Esophagus (tissue), 2 donors: ENCODE measurements around the gene MPST. TPM values are rescaled to one million over a fixed set of nuclear protein-coding genes. Genes with fewer than 3 reads are reported as not detected.
A peak's percentile ranks its signal among the peaks of the same experiment; 100 is the strongest.

Source experiments
- H3K27ac ChIP-seq, 2 donors: one replicate each; pipeline ENCODE4 v1.5.1; 2013; ENCODE audit warnings: low read depth in 2 of 2, mild to moderate bottlenecking in 2 of 2, inconsistent platforms in 1 of 2, low read length in 1 of 2, moderate library complexity in 1 of 2
- H3K27me3 ChIP-seq, 2 donors: one replicate each; pipeline ENCODE4 v1.6.1; 2013; ENCODE audit warnings: low read length in 2 of 2, control low read depth in 1 of 2, mild to moderate bottlenecking in 1 of 2; ENCODE audit not compliant: insufficient read depth in 2 of 2, control insufficient read depth in 1 of 2
- H3K36me3 ChIP-seq, 2 donors: one replicate each; pipeline ENCODE4 v1.6.1; 2013; ENCODE audit warnings: low read length in 1 of 2; ENCODE audit not compliant: control insufficient read depth in 2 of 2, insufficient read depth in 2 of 2
- H3K4me1 ChIP-seq, 2 donors: one replicate each; pipeline ENCODE4 v1.6.1; 2013; ENCODE audit warnings: low read length in 1 of 2; ENCODE audit not compliant: control insufficient read depth in 2 of 2, insufficient read depth in 2 of 2
- H3K4me3 ChIP-seq, 2 donors: one replicate each; pipeline ENCODE4 v1.5.1; 2013; ENCODE audit warnings: low read length in 2 of 2, mild to moderate bottlenecking in 2 of 2, low read depth in 1 of 2, moderate library complexity in 1 of 2
- H3K9me3 ChIP-seq, 2 donors: one replicate each; pipeline ENCODE4 v1.6.1; 2013; ENCODE audit warnings: mild to moderate bottlenecking in 2 of 2, low read depth in 1 of 2, low read length in 1 of 2, moderate library complexity in 1 of 2; ENCODE audit not compliant: control insufficient read depth in 2 of 2, insufficient read depth in 1 of 2
- WGBS, 2 donors: extraction: QIAGEN DNeasy Blood & Tissue Kit; methylation state at CpG; one replicate each; pipeline ENCODE4 v1.1.7; 2013; 5-methylcytosine and 5-hydroxymethylcytosine counted together
- polyA plus RNA-seq, 2 donors: library from polyadenylated mRNA; stranded (reverse); fragments of 200-250 nt; gene quantifications; one replicate each; pipeline ENCODE4 v1.2.3, GENCODE V29; 2013
- donor health status: healthy with polysubstance abuse.
- donor health status: Bipolar disorder and iron deficiency.

Gene MPST
- polyA plus RNA-seq, 2 donors, result 104 to 147 TPM

- Histone ChIP-seq H3K9me3 (no peaks in the 10 kb centered on the region), H3K36me3 (peaks cover 0 to 2% of the 10 kb centered on the region in 2 donors), H3K4me1 (peaks cover 18 to 20% of the 10 kb centered on the region in 2 donors), H3K27ac (peak overlapping the region in 1 of 2 donors; percentile 63), H3K27me3 (no peaks in the 10 kb centered on the region), H3K4me3 (no peak overlapping the region)
- WGBS, 2 donors, result 76 to 77% methylated on average over 9 of the region's 9 CpGs
These were observed 7.2 kb upstream of the MPST start for GRCh38 chr22:37012262-37012904.

- no peak overlapping the region for H3K4me3 ChIP-seq
- peak overlapping the region; percentile 9 to 63 for H3K27ac ChIP-seq
- peaks cover 18% of the 10 kb centered on the region in 2 donors for H3K4me1 ChIP-seq
- 68 to 72% methylated on average over 10 of the region's 10 CpGs for WGBS, 2 donors
- H3K36me3 ChIP-seq, result peaks cover 0 to 6% of the 10 kb centered on the region in 2 donors
- H3K27me3 ChIP-seq, result no peaks in the 10 kb centered on the region
- H3K9me3 ChIP-seq, result no peaks in the 10 kb centered on the region
These were observed 6.6 kb upstream of the MPST start for GRCh38 chr22:37012956-37013355.

GRCh38 chr22:37014415-37014806, 5.1 kb upstream of the MPST start:
- 78 to 84% methylated on average over 4 of the region's 4 CpGs for WGBS, 2 donors
- no peaks in the 10 kb centered on the region for H3K27me3 ChIP-seq
- H3K4me3 ChIP-seq, result no peak overlapping the region
- peak overlapping the region; percentile 17 to 61 for H3K27ac ChIP-seq
- no peaks in the 10 kb centered on the region for H3K9me3 ChIP-seq
- peaks cover 0 to 10% of the 10 kb centered on the region in 2 donors for H3K36me3 ChIP-seq
- peaks cover 18 to 25% of the 10 kb centered on the region in 2 donors for H3K4me1 ChIP-seq

GRCh38 chr22:37014835-37015586, 4.5 kb upstream of the MPST start:
- H3K27ac ChIP-seq, result peak overlapping the region; percentile 19 to 61
- 62 to 68% methylated on average over 12 of the region's 12 CpGs for WGBS, 2 donors

GRCh38 chr22:37015587-37015878, 4.0 kb upstream of the MPST start:
- H3K9me3 ChIP-seq, result no peaks in the 10 kb centered on the region
- H3K36me3 ChIP-seq, result peaks cover 0 to 10% of the 10 kb centered on the region in 2 donors
- peaks cover 18 to 25% of the 10 kb centered on the region in 2 donors for H3K4me1 ChIP-seq
- H3K27ac ChIP-seq, result peak overlapping the region in 1 of 2 donors; percentile 61
- no peak overlapping the region for H3K4me3 ChIP-seq
- no peaks in the 10 kb centered on the region for H3K27me3 ChIP-seq
- WGBS, 2 donors, result 77 to 84% methylated on average over 4 of the region's 4 CpGs

More at GRCh38 chr22:37014835-37015586, 4.5 kb upstream of the MPST start:
- Histone ChIP-seq H3K4me3 (no peak overlapping the region), H3K9me3 (no peaks in the 10 kb centered on the region), H3K4me1 (peaks cover 18 to 25% of the 10 kb centered on the region in 2 donors), H3K27me3 (no peaks in the 10 kb centered on the region), H3K36me3 (peaks cover 0 to 10% of the 10 kb centered on the region in 2 donors)

- Histone ChIP-seq H3K4me1 (peaks cover 18 to 24% of the 10 kb centered on the region in 2 donors), H3K9me3 (no peaks in the 10 kb centered on the region), H3K27ac (peak overlapping the region in 1 of 2 donors; percentile 50), H3K4me3 (no peak overlapping the region), H3K27me3 (no peaks in the 10 kb centered on the region), H3K36me3 (peaks cover 0 to 10% of the 10 kb centered on the region in 2 donors)
- WGBS, 2 donors, result 74 to 83% methylated on average over 14 of the region's 14 CpGs
These were observed 3.2 kb upstream of the MPST start for GRCh38 chr22:37016134-37016910.

GRCh38 chr22:37017356-37017755, 2.2 kb upstream of the MPST start:
- H3K27me3 ChIP-seq, result no peaks in the 10 kb centered on the region
- H3K4me3 ChIP-seq, result no peak overlapping the region
- peaks cover 0 to 10% of the 10 kb centered on the region in 2 donors for H3K36me3 ChIP-seq
- H3K4me1 ChIP-seq, result peaks cover 12 to 23% of the 10 kb centered on the region in 2 donors
- 68 to 89% methylated on average over 10 of the region's 10 CpGs for WGBS, 2 donors
- no peak overlapping the region for H3K27ac ChIP-seq
- H3K9me3 ChIP-seq, result no peaks in the 10 kb centered on the region

GRCh38 chr22:37018086-37018814, 1.3 kb upstream of the MPST start:
- 58 to 66% methylated on average over 45 of the region's 45 CpGs for WGBS, 2 donors
- H3K4me1 ChIP-seq, result peaks cover 9 to 25% of the 10 kb centered on the region in 2 donors

GRCh38 chr22:37018815-37019308, 680 bp upstream of the MPST start:
- no peaks in the 10 kb centered on the region for H3K9me3 ChIP-seq
- H3K4me1 ChIP-seq, result peaks cover 9 to 25% of the 10 kb centered on the region in 2 donors
- H3K27me3 ChIP-seq, result no peaks in the 10 kb centered on the region
- peaks cover 0 to 13% of the 10 kb centered on the region in 2 donors for H3K36me3 ChIP-seq
- H3K27ac ChIP-seq, result peak overlapping the region; percentile 93 to 95
- H3K4me3 ChIP-seq, result peak overlapping the region; percentile 82 to 83
- WGBS, 2 donors, result 2 to 3% methylated on average over 29 to 35 of the region's 35 CpGs

More at GRCh38 chr22:37018086-37018814, 1.3 kb upstream of the MPST start:
- Histone ChIP-seq H3K9me3 (no peaks in the 10 kb centered on the region), H3K27ac (peak overlapping the region; percentile 93 to 95), H3K36me3 (peaks cover 0 to 10% of the 10 kb centered on the region in 2 donors), H3K27me3 (no peaks in the 10 kb centered on the region), H3K4me3 (peak overlapping the region; percentile 82 to 83)
